Measurements from ENCODE around the gene ACOXL.

The ACOXL gene

GRCh38 chr2:110980339-110981062 is 248.1 kb downstream of the ACOXL start:
- DNase-seq, result no peak

DNA sequence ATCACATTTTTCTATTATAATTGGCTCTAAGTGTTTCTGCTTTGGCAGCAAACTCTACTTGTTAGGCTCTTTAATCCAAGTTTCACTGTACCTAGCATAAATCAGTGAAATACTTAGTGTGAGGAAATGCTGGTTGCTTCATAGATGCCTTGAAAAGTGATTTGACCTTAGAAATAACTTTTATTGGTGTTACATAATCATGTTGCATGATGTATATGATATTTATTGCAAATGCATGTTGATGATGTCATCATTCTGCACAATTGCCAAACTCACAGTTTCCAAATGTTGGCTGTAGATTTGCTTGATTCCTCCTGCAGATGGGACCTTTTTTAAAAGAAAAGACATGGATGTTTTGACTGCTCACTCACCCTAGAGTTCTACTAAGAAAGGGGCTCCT is 250.8 kb downstream of the ACOXL start:
- no peak for DNase-seq

- no peak for DNase-seq
Measured at GRCh38 chr2:110984694-110985490, 252.5 kb downstream of the ACOXL start.

DNA sequence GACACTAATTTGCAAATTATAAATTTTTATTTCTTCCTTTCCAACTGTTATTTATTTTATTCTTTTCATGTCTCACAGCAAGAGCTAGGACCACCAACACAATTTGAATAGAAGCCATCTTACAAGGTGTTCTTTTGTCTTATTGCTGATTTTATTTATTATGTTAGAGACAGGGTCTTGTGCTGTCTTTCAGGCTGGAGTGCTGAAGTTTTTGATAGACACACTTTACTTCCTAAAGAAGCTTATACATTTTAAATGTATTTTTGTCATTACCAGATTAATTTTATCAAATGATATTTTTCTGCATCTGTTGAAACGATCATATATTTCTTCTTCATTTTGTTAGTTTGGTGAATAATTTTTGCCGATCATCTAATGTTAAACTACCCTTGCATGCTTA is 258.1 kb downstream of the ACOXL start:
- no peak for DNase-seq

- no peak for DNase-seq
Measured at GRCh38 chr2:110991911-110992310, 259.5 kb downstream of the ACOXL start.

DNA sequence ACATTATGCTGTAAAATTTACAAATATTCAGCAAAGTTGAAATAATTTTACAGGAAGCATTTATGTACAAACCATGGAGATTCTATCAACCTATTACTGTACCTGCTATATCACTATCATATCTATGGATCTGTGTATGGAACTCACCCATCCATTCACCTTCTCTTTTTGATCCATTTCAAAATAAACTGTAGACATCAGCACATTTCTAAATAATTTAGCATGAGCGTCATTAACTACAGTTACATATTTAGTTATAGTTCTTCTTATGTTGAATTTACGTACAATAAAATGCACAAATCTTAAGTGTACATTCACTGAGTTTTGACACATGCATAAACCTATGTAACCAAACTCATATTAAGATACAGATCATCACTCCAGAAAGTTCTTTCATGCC is 260.5 kb downstream of the ACOXL start:
- DNase-seq, result no peak

DNA sequence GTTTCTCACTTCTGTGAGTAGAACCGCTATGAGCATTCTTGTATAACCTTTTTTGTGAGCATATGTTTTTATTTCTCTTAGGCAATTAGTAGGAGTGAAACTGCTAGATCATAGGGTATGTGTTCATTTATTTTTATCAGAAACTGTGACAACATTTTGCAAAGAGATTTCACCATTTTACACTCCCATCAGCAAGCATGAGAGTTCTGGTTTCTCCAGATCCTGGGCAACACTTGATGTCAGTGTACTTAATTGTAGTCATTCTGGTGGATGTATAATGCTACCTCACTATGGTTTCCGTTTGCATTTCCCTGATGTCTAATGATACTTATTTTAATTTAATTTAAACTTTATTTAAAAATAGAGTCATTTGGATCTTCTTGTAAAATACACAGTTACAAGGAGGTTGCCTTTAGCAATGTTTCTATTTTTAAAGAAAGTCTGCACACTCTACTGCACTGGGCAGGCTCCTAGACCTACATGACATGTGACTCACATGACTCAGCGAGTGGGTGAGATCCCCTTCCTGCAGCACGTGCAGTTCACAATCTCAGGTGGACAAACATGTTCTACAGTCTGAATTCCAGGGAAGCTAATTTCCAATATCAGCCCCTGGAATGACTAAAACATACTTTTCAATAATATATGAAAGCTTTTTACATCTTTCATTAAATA is 261.3 kb downstream of the ACOXL start:
- no peak for DNase-seq

DNA sequence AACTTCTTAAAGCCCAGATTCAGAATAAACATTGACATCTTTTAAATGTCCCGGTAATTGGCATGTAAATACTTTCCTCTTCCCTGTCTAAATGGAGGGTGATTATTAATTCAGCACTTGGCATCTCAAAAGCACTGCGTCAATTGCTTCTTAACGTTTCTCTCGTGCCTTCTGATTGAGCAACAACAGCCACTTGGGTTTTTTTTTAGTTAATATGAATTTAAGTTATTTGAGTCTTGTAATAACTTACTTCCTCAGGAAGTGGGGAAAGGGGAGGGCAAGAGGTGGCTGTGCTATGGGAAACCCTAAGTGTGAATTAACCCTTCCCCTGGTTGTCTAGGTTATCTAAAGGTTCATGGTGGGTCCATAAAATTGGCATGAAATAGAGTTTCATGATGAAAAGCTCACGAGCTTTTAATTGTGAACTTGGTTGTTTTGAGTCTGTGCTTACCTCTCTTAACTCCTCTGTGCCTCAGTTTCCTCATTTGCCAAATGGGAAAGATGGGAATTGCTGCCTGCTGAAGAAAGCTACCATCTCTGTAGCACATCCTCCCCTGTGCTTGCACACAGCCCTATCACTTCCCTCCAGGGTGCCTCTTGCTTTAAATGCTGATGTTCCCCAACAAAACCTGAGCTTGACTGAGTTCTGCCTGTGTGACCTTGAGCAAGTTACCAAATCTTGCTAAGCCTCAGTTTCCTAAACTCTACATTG is 262.0 kb downstream of the ACOXL start:
- no peak for DNase-seq

GRCh38 chr2:110995911-110996310 is 263.5 kb downstream of the ACOXL start:
- no peak for DNase-seq

- no peak for DNase-seq
Measured at GRCh38 chr2:110997331-110998045, 265.1 kb downstream of the ACOXL start.

DNA sequence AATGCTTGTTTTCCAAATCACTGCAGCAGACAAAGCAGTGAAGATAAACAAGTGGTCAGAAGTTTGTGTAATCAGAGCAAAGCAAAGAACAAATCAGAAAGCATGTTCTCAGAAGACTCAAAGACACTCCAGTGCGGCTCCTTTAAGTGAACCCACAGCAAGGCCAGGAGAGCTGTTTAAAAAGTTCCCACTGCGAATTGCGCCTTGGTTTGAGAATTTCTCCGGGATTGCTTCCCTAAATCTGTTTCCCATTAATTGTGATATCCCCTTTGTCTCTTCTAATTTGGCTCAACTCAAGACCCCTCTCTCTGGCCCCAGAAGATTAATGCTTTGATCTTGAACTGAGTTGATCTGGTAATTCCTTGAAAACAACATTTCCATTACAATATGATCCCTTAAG is 265.9 kb downstream of the ACOXL start:
- peak; percentile 4 for DNase-seq

- DNase-seq, result no peak
Measured at GRCh38 chr2:110999626-111000025, 267.3 kb downstream of the ACOXL start.

DNA sequence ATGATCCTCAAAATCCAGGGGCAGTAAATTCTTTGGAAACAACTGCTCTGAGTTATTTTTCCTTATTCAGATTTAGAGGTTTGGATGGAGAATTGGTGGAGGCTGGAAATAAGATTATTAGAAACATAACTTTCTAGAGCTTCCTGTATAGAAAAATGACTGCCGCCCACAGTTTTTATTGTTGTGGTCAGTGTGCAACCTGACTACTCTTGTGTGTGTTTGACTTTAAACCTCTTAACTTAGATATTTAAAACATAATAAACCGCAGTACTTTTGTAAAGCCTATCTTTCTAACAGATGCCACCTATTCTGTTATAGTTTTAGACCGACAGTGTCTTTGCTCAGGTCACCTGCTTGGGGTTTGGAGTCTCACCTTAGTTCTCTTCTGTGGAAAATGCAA is 272.9 kb downstream of the ACOXL start:
- no peak for DNase-seq

GRCh38 chr2:111005821-111006220 is 273.4 kb downstream of the ACOXL start:
- no peak for DNase-seq

- no peak for DNase-seq
Measured at GRCh38 chr2:111007757-111008688, 275.6 kb downstream of the ACOXL start.

DNA sequence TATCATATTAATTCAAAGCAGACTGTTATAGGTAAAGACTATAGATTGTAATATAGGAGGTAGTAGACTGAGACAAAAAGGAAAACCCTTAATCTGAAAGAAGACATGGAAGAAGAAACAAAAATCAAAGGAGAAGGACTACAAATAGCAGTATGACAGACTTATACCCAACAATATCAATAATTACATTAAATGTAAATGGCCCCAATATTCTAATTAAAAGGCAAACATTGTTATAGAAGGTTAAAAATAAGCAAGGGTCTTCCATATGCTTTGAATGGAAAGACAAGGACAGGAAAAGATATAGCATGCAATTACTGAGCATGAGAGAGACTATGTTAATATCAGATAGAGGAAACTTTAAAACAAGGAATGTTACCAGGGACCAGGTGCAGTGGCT is 278.8 kb downstream of the ACOXL start:
- DNase-seq, result no peak

DNA sequence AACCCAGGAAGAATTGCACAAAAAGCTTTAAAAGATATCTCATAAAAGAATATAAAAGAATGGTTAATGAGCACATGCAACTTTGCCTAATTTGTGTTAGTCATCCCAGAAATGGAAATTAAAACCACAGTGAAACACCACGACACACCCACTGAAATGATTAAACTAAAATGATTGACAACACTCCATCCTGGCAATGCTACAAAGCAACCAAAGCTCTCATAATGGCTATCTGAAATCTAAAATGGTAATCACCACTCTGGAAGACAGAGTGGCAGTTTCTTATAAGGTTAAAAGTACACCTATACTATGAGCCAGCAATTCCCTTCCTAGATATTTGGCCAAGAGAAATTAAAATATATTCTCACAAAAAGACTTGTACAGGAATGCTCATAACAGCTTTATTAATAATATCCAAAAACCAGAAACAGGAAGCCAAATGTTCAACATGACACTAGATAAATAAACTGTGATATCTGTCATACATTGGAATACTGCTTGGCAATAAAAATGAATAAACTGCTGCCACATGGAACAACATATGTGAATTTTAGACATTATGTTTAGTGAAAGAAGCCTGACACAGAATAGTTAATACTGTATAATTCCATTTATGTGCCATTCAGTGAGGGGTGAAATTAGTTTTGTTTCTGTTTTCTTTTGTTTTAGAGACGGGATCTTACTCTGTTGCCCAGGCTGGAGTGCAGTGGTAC is 283.1 kb downstream of the ACOXL start:
- no peak for DNase-seq

- no peak for DNase-seq
Measured at GRCh38 chr2:111017034-111017622, 284.8 kb downstream of the ACOXL start.

DNA sequence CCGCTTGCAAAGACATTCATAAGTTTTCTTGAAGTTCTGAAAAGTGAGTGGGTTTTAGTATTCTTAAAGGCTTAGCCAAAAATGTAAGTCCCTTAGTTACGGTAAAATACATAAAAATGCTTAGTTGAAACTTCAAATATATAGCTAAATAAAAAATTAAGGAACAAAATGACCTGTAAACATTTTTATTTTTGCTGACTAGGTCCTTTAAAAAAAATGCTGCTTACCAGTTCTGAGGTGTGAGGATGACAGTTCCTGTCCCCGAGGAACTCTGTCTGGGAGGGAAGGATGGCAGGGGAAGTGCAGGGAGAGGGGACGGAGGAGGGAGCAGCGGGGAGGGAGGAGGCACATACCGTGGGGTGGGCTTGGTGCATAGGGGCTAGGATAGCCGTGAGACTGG is 285.5 kb downstream of the ACOXL start:
- no peak for DNase-seq

DNA sequence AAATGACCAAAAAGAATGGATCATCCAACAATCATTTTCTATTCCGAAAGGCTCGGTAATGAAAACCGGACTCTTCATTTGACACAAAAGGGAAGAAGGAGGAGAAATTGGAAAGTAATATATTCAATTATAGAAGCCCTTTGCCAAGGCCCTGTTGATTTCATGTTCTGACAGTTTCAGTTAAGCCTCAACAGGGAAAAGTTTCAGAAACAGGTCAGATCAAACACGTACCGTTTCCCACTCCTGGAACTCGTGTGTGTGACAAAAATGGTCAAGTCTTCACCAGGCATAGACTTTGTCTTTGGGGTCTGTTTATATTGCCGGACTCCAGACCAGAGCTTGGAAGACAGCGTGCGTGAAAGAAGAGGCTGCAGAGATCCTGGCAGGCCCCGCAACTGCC is 287.0 kb downstream of the ACOXL start:
- no peak for DNase-seq
